Karpas-422 (cell line): ENCODE measurements around the gene PYDC1. TPM values are rescaled to one million over a fixed set of nuclear protein-coding genes. Genes with fewer than 3 reads are reported as not detected.
"Not testable (repeated sequence)": the region's sequence is repeated elsewhere in the genome, so short reads cannot be mapped to it uniquely, and the experiment has no call there.

Experiments used
- DNase-seq: peaks from one replicate; pipeline ENCODE4 v3.0.0-alpha.2; 2015
- H2AFZ ChIP-seq: fragments of 200-600 bp; sonication (generic); 2 replicates; pipeline ENCODE4 v1.6.1; 2014; ENCODE audit warnings: antibody characterized with exemption, low read length, mixed read lengths
- H3K27ac ChIP-seq: fragments of 200-600 bp; sonication (generic); 2 replicates; pipeline ENCODE4 v1.5.1; 2014; ENCODE audit warnings: mild to moderate bottlenecking, low read length, moderate library complexity
- H3K27me3 ChIP-seq: fragments of 200-600 bp; sonication (generic); 2 replicates; pipeline ENCODE4 v1.6.1; 2014; ENCODE audit warnings: low read length, mixed read lengths
- H3K36me3 ChIP-seq: fragments of 200-600 bp; sonication (generic); 2 replicates; pipeline ENCODE4 v1.6.1; 2014; ENCODE audit warnings: low read length, mixed read lengths; ENCODE audit not compliant: insufficient read depth
- H3K4me1 ChIP-seq: fragments of 200-600 bp; sonication (generic); 2 replicates; pipeline ENCODE4 v1.6.1; 2014; ENCODE audit warnings: mild to moderate bottlenecking, low read length, mixed read lengths
- H3K4me2 ChIP-seq: fragments of 200-600 bp; sonication (generic); 2 replicates; pipeline ENCODE4 v1.6.1; 2014; ENCODE audit warnings: low read length, low read depth, mild to moderate bottlenecking; ENCODE audit not compliant: poor library complexity, severe bottlenecking
- H3K4me3 ChIP-seq: fragments of 200-600 bp; sonication (generic); 2 replicates; pipeline ENCODE4 v1.5.1; 2014; ENCODE audit warnings: mild to moderate bottlenecking, antibody characterized with exemption, low read length, mixed read lengths
- H3K79me2 ChIP-seq: fragments of 200-600 bp; sonication (generic); 2 replicates; pipeline ENCODE4 v1.6.1; 2014; ENCODE audit warnings: mild to moderate bottlenecking, low read length, mixed read lengths
- H3K9ac ChIP-seq: fragments of 200-600 bp; sonication (generic); 2 replicates; pipeline ENCODE4 v1.6.0; 2014; ENCODE audit warnings: low read length
- H3K9me2 ChIP-seq: fragments of 200-600 bp; sonication (generic), shearing (Covaris generic); replicated peaks from 2 replicates; pipeline ENCODE4 v1.6.0; 2014; ENCODE audit warnings: mild to moderate bottlenecking, low read length, moderate library complexity; ENCODE audit not compliant: insufficient read depth
- H3K9me3 ChIP-seq: fragments of 300-700, 200-600 bp; sonication (generic); 2 replicates; pipeline ENCODE4 v1.6.1; 2014; ENCODE audit warnings: low read length, mixed read lengths
- H4K20me1 ChIP-seq: fragments of 200-600 bp; sonication (generic); 2 replicates; pipeline ENCODE4 v1.6.1; 2014; ENCODE audit warnings: mild to moderate bottlenecking, antibody characterized with exemption, low read length, low read depth; ENCODE audit not compliant: insufficient read depth
- total RNA-seq: library from RNA; depleted of rRNA; stranded (reverse); fragments of >200 nt; shearing (Covaris generic); gene quantifications from 2 replicates; pipeline ENCODE4 v1.2.3, GENCODE V29; 2014; ENCODE audit warnings: low replicate concordance

PYDC1 gene
- total RNA-seq, 1 experiment from 2014 or later = not detected

- no peaks in the 10 kb centered on the region for H3K27me3 ChIP-seq
- peaks cover 59% of the 10 kb centered on the region for H4K20me1 ChIP-seq
- H3K4me1 ChIP-seq = peaks cover 28% of the 10 kb centered on the region
Observed at GRCh38 chr16:31182391-31182790, 34.5 kb downstream of the PYDC1 start.

GRCh38 chr16:31181102-31181830 is 35.7 kb downstream of the PYDC1 start:
- Histone ChIP-seq H2AFZ (no peak overlapping the region), H3K27me3 (no peaks in the 10 kb centered on the region), H3K27ac (peak overlapping the region; percentile 81), H3K4me1 (peaks cover 28% of the 10 kb centered on the region), H3K9me3 (no peaks in the 10 kb centered on the region), H3K4me2 (peak overlapping the region; percentile 94), H4K20me1 (peaks cover 47% of the 10 kb centered on the region), H3K4me3 (peak overlapping the region; percentile 91), H3K9ac (peak overlapping the region; percentile 99), H3K79me2 (peaks cover 62% of the 10 kb centered on the region), H3K36me3 (peaks cover 49% of the 10 kb centered on the region), H3K9me2 (no peaks in the 10 kb centered on the region)
- peak; percentile 58 for DNase-seq

More at GRCh38 chr16:31182391-31182790, 34.5 kb downstream of the PYDC1 start:
- peak overlapping the region; percentile 91; the same call in 1 of the 2 replicates for H3K4me3 ChIP-seq
- peaks cover 73% of the 10 kb centered on the region for H3K79me2 ChIP-seq
- peak; percentile 38 for DNase-seq
- H3K9me3 ChIP-seq = no peaks in the 10 kb centered on the region
- H3K9me2 ChIP-seq = no peaks in the 10 kb centered on the region
- H3K4me2 ChIP-seq = peak overlapping the region; percentile 94
- H3K27ac ChIP-seq = no peak overlapping the region
- H3K9ac ChIP-seq = peak overlapping the region; percentile 99
- peaks cover 60% of the 10 kb centered on the region for H3K36me3 ChIP-seq
- H2AFZ ChIP-seq = no peak overlapping the region

GRCh38 chr16:31179747-31180459 is 37.0 kb downstream of the PYDC1 start, which contains the start of gene FUS:
FUS (plus strand) TSS chr16:31180139; CDS start chr16:31180215, 76 bp downstream.
- H3K9me2 ChIP-seq = no peaks in the 10 kb centered on the region
- peaks cover 36% of the 10 kb centered on the region for H4K20me1 ChIP-seq
- H3K36me3 ChIP-seq = peaks cover 37% of the 10 kb centered on the region
- peak within 1 kb of the TSS; percentile 94 for H3K4me2 ChIP-seq
- no peaks in the 10 kb centered on the region for H3K9me3 ChIP-seq
- H3K9ac ChIP-seq = peak within 1 kb of the TSS; percentile 99
- peak; percentile 96 for DNase-seq
- peaks cover 28% of the 10 kb centered on the region for H3K4me1 ChIP-seq
- peak within 1 kb of the TSS; percentile 91 for H3K4me3 ChIP-seq
- H3K27ac ChIP-seq = peak within 1 kb of the TSS; percentile 81
- no peaks in the 10 kb centered on the region for H3K27me3 ChIP-seq
- H2AFZ ChIP-seq = peak within 1 kb of the TSS; percentile 93
- peaks cover 50% of the 10 kb centered on the region for H3K79me2 ChIP-seq

- no peaks in the 10 kb centered on the region for H3K9me2 ChIP-seq
- peaks cover 50% of the 10 kb centered on the region for H3K79me2 ChIP-seq
- peak overlapping the region; percentile 93 for H2AFZ ChIP-seq
- peak overlapping the region; percentile 81 for H3K27ac ChIP-seq
- H3K4me2 ChIP-seq = peak overlapping the region; percentile 94
- H3K4me3 ChIP-seq = peak overlapping the region; percentile 91
- H3K9ac ChIP-seq = peak overlapping the region; percentile 99
- H3K27me3 ChIP-seq = no peaks in the 10 kb centered on the region
- peaks cover 33% of the 10 kb centered on the region for H3K36me3 ChIP-seq
- H3K4me1 ChIP-seq = peaks cover 28% of the 10 kb centered on the region
- no peaks in the 10 kb centered on the region for H3K9me3 ChIP-seq
- DNase-seq = no peak
- peaks cover 36% of the 10 kb centered on the region for H4K20me1 ChIP-seq
Observed at GRCh38 chr16:31179219-31179746, 37.7 kb downstream of the PYDC1 start.

- no peak overlapping the region for H3K9ac ChIP-seq
- no peak overlapping the region for H3K4me2 ChIP-seq
- H3K9me3 ChIP-seq = no peaks in the 10 kb centered on the region
- peak; percentile 39 for DNase-seq
- H2AFZ ChIP-seq = no peak overlapping the region
- no peak overlapping the region for H3K4me3 ChIP-seq
- H3K9me2 ChIP-seq = no peaks in the 10 kb centered on the region
- H4K20me1 ChIP-seq = peaks cover 15% of the 10 kb centered on the region
- peaks cover 30% of the 10 kb centered on the region for H3K79me2 ChIP-seq
- peaks cover 22% of the 10 kb centered on the region for H3K4me1 ChIP-seq
- H3K27me3 ChIP-seq = no peaks in the 10 kb centered on the region
- H3K36me3 ChIP-seq = peaks cover 14% of the 10 kb centered on the region
- no peak overlapping the region for H3K27ac ChIP-seq
Observed at GRCh38 chr16:31177136-31177535, 39.8 kb downstream of the PYDC1 start.

GRCh38 chr16:31170048-31170447 is 46.9 kb downstream of the PYDC1 start:
- H3K4me1 ChIP-seq, H3K27ac ChIP-seq, H3K9ac ChIP-seq, H3K4me2 ChIP-seq, H3K9me2 ChIP-seq, H3K4me3 ChIP-seq, H2AFZ ChIP-seq, H3K9me3 ChIP-seq, H3K79me2 ChIP-seq, H3K36me3 ChIP-seq, H3K27me3 ChIP-seq, H4K20me1 ChIP-seq: not testable (repeated sequence)
- peak; percentile 32 for DNase-seq

GRCh38 chr16:31168848-31169247 is 48.1 kb downstream of the PYDC1 start:
- Histone ChIP-seq H3K36me3 (no peaks in the 10 kb centered on the region), H3K9me3 (no peaks in the 10 kb centered on the region), H2AFZ (no peak overlapping the region), H3K4me1 (no peaks in the 10 kb centered on the region), H3K4me2 (no peak overlapping the region), H3K79me2 (no peaks in the 10 kb centered on the region), H3K27me3 (no peaks in the 10 kb centered on the region), H3K4me3 (no peak overlapping the region), H3K9me2 (no peaks in the 10 kb centered on the region), H3K27ac (no peak overlapping the region), H3K9ac (no peak overlapping the region), H4K20me1 (no peaks in the 10 kb centered on the region)
- DNase-seq = peak; percentile 22

GRCh38 chr16:31167315-31167714 is 49.6 kb downstream of the PYDC1 start:
- H3K4me1 ChIP-seq = no peaks in the 10 kb centered on the region
- H2AFZ ChIP-seq = no peak overlapping the region
- no peak overlapping the region for H3K4me2 ChIP-seq
- no peaks in the 10 kb centered on the region for H3K9me3 ChIP-seq
- no peaks in the 10 kb centered on the region for H3K79me2 ChIP-seq
- no peak overlapping the region for H3K9ac ChIP-seq
- peak; percentile 10 for DNase-seq
- H3K27ac ChIP-seq = no peak overlapping the region
- no peaks in the 10 kb centered on the region for H3K9me2 ChIP-seq
- H3K36me3 ChIP-seq = no peaks in the 10 kb centered on the region
- H3K27me3 ChIP-seq = no peaks in the 10 kb centered on the region
- H4K20me1 ChIP-seq = no peaks in the 10 kb centered on the region
- no peak overlapping the region for H3K4me3 ChIP-seq
